HG03439 (cell line): ENCODE data around the gene ARHGEF5.

Experiments used
- ATAC-seq: cut with Tn5 transposase; IDR thresholded peaks from one replicate; pipeline ENCODE4 v1.9.1; 2021; ENCODE audit warnings: mild to moderate bottlenecking, moderate library complexity; ENCODE audit not compliant: unreplicated experiment

Gene ARHGEF5

DNA sequence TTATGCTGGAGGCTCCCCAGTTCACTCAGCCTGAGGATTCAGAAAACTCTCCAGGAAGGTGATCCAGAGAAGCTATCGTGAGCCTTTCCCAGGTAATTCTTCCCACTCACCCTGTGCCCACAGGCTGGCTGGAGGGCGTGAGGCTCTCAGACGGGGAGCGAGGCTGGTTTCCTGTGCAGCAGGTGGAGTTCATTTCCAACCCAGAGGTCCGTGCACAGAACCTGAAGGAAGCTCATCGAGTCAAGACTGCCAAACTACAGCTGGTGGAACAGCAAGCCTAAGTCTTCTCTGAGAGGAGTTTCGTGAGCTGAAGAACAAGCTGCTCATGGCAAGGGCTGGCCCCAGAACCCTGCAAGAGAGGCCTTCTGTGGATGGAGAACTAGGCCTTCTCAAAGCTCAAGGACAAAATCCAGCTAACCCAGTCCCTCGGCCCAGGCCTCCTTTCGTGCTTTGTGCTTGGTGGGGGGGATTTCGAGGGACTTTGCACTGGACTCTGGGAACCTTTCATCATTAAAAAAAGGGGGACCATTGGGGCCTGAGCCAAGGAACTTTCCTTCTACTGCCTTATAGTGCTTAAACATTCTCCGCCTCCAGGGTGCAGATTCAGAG is 24.7 kb downstream of the ARHGEF5 start:
- ATAC-seq, result no peak

DNA sequence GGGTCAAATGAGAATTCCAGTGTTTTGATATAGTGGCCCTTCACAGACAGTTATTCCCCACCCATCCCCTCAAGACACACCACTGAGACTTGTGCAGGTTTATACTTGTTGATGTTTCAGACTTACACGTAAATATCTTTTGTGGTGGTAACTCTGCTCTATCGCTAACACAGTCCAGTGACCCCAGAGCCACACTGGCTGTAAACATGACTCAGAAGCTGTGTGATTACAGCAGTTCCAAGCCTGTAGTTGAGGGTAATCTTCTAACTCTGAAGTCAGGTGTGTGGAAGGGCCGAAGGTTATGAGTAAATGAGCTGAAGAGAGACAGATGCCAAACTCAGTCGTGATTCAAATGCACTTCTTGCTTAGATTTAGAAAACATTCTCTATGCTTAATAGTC is 28.9 kb downstream of the ARHGEF5 start:
- ATAC-seq, result peak; percentile 77

DNA sequence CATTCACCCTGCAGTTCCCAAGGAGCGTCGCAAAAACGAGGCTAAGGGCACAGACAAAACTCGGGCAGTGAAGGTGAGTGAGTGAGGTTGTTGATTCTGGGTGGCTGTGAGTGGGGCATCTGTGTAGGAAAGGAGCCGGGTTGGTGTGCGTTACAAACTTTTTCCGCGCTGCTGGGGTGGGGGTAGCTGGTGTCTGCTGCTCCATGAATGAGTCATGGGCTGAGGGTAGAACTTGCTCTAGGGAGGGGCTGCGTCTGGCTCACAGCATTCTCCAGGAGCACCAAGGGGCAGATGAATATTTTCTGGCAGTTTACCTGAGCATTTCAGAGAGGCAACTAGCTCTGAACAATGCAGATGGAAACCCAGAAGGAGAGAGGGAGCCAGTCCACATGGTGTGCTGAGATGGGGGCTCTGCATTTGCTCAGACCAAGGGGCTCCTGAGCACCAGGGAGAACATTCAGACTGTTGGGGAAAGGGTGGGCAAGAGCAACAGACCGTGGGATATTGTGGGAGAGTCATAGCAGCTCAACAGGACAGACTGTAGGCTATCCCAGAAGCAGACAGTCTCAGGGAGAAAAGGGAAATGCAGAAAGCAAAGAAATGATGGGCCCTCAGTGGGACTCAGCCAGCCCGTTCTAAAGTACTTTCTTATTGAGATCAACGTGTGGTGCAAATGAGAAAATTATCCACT is 29.5 kb downstream of the ARHGEF5 start:
- no peak for ATAC-seq

DNA sequence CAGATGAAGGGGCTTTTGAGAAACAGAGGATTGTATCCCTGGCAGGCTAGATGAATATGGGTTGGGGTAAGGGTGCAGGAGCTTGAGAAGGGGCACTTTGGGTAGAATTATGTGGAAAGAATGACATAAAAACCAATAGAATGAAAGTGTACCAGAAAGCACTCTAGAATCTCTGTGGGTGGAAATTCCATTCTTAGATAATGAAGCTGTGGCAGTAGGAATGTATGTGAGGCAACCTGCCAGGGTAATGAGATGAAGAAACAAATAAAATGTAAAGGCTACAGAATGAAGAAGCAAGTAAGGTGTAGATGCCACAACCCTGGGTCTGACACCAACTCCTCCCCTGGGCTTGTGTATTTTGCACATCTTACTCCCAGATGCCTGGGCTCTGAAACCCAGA is 31.5 kb downstream of the ARHGEF5 start:
- no peak for ATAC-seq

DNA sequence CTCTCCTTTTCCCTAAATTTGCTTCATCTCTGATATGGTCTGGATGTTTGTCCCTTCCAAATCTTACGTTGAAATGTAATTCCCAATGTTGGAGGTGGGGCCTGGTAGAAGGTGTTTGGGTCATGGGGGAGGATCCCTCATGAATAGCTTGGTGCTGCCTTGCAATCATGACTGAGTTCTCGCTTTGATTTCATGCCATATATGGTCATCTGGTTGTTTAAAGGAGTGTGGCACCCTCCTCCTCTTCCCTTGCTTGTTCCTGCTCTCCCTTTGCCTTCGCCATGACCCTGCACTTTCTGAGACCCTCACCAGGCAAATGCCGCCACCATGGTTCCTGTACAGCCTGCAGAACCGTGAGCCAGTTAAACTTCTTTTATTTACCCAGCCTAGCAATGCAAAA is 33.7 kb downstream of the ARHGEF5 start:
- no peak for ATAC-seq

DNA sequence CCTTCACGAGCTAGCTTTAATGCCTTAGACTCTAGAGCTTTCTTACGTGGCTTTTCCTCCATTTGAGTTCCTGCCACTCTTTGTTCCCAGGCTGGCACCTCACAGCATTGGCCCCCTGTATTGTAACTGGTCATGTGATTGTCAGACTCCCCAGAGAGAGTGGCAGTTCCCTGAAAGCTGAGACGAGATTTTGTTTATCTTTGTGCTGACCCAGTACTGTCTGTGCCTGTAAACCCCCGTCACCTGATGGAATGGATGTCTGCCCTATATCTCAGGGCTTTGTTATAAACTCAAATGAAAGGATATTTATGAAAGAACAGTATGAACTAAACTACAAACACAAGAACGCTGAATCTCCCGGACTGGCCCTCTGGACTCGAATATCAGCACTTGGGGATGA is 35.3 kb downstream of the ARHGEF5 start:
- no peak for ATAC-seq

DNA sequence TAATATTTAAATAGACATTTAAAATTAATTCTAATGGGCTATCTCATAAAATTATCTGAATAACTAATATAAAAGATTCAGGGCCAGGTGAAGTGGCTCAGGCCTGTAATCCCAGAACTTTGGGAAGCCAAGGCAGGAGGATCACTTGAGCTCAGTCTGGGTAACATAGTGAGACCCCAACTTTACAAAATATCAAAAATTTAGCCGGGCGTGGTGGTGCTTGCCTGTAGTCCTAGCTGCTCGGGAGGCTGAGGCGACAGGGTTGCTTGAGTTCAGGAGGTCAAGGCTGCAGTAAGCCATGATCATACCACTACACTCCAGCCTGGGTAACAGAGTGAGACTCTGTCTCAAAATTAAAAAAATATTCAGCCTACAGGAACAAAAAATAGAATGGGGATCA is 35.8 kb downstream of the ARHGEF5 start:
- ATAC-seq, result no peak

DNA sequence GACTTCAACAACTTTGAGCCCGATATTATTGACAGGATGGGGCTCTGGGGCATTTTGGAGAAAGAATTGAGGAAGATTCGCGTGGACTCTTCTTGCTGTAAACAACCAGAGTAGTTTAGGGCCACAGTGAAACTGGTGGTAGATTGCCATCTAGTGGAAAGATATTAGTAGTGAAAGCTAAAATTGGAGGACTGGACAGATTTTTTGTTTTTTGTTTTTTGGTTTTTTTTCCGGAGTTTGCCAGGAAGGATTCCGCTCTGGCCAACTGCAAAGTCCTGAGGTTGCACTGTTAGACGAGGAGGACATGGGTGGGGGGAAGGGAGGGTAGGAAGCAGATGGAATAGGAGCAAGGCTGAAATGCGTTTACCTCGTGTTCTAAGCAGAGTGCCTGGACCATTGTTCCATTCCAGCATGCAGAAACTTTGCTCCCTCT is 36.6 kb downstream of the ARHGEF5 start:
- ATAC-seq, result peak; percentile 81

DNA sequence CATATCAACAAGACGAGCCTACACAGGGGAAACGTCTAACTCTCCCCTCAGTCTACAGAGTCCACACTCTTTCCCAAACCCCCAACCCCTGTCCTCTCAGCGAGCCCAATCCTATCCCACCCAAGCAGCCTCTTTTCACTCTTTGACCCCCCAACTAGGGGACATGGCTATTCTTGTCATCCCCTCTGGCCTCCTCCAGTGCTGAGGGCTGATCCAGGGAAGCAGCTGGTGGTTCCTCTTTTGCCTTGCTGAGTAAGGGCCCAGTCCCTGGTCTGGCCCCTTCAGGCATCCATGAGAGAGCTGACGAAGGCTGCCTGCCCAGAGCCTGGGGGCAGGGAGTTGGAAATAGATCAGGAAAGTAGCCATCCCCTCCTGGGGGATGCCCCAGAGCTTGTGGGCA is 41.9 kb downstream of the ARHGEF5 start:
- no peak for ATAC-seq

DNA sequence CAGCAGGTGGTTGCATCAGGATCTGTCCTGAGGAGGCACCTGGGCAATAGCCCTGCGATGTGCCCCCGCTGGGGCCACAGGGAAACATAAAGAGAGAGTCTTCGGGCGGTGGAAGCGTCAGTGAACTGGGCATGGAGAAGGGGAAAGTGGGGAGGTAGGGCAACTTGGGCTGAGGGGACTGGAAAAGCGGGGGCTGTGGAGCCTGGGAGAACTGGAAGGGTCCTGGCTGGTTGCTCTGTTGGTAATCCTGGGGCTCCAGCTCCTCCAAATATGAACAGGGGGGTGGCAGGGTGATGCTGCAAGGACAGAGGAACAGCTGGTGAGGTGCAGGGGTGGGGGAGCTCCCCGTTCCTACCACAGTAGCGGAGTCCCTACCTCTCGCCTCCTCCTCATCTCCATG is 43.1 kb downstream of the ARHGEF5 start:
- ATAC-seq, result no peak

DNA sequence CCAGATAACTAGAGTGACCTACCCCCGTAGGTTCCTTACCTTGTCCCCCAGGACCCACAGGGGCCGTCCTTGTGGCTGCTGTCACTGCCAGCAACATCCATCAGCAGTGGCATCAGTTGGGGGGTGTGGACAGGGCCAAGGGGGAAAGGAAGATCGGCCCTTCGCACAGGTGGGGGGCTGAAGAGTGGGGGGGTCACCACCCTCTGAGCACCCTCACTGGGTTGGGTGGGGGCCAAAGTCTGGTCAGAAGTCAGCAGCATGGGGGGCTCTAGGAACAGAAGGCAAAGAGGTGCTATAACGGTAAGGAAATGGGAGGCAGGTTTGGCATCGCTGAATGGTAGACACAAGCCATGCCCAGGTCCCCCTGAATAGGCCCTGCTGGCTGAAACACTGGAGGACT is 43.7 kb downstream of the ARHGEF5 start:
- ATAC-seq, result no peak

DNA sequence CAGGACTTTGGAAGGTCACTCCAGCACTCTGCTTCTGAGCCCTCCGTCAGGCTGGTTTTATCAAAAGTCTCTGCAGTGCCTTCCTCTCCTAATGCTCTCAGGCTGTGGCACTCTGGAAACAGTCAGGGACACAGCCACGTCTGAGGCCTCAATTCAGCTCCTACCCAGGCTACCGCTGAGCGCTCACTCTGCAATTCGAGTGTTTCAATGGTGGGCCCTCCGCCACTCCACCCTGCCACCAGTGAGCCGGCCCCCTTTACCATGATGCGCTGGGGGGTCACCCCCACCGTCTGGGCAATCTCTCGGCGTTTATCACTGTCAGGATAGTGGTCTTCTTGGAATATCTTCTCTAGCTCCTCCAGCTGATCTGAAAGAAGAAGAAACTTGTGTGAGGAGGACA is 44.7 kb downstream of the ARHGEF5 start:
- no peak for ATAC-seq

DNA sequence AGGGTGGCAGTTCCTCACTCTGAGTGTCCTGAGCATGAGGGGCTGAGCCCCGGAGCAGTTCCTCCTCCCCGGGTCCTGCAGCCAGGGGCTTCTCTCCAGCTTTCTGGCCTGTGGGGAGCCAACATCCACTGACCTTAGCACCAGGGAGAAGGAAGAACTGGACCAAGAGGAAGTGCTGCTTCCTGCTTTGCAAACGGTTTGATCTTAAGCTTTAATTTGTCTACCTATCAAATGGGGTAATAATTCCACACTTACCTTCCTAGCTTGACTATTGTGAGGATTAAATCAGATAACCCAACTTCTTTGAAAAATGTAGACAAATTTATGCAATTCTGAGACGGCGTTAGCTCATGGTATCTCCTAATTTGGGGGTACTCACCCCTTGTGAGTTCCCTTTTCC is 46.3 kb downstream of the ARHGEF5 start:
- no peak for ATAC-seq

DNA sequence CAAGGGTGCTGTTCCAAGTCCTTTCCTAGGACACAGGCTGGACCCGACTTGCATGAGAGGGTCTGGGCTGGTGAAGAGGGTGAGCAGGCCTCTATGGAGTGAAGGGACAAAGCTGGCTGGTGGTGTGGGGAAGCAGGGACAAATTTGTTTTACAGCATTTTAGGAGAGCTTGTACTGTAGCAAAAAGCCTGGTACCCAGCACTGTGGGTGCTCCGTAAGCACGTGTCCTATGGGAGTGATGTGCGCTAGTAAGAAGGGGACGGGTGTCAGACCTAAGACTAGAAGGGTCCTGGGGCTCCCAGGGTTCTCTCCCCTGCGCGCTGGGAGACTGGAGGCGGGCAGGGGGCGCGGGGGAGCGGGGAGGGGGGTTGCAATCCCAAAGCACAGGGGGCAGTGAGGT is 47.9 kb downstream of the ARHGEF5 start:
- no peak for ATAC-seq

DNA sequence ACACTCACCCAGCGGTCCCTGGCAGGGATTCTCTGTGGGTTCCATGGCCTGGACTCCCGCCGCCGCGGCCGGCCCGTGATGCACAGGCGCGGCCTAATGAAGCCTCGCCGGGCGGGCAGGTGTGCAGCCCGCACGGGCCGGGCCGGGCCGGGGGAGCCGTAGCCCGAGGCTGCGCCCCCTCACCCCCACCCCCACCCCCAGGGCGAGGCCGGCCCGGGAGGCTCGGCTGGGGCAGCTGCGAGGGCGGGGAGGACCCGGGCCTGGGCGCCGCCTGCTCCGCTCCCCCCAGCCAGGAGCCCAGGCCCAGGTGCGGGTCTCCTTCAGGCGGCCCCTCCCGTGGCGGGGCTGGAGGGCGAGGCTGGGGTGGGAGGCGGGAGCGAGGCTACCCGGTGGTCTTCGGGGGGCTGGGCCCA is 48.5 kb downstream of the ARHGEF5 start, which contains the start of gene NOBOX:
NOBOX (minus strand) TSS at position 45 of the 413 bp plus-strand sequence.
- ATAC-seq, result no peak

DNA sequence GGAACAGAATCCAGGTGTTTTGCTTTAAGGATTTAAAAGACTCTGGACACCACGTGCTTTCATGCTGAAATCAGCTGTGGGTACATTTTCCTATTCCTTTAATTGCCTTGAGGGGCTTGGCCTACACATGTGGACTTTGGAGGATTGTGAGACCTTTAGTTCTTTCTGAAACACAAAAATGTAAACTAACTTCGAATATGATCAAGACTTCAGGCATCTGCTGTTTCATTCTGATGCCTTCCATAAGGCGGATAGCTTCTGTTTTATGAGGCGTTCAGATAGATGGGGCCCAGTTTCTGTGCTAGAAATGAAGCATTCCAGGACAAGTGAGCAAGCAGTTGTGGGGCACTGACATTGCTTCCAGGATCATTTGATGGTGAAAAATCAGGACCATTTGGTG is 49.7 kb downstream of the ARHGEF5 start:
- ATAC-seq, result no peak

DNA sequence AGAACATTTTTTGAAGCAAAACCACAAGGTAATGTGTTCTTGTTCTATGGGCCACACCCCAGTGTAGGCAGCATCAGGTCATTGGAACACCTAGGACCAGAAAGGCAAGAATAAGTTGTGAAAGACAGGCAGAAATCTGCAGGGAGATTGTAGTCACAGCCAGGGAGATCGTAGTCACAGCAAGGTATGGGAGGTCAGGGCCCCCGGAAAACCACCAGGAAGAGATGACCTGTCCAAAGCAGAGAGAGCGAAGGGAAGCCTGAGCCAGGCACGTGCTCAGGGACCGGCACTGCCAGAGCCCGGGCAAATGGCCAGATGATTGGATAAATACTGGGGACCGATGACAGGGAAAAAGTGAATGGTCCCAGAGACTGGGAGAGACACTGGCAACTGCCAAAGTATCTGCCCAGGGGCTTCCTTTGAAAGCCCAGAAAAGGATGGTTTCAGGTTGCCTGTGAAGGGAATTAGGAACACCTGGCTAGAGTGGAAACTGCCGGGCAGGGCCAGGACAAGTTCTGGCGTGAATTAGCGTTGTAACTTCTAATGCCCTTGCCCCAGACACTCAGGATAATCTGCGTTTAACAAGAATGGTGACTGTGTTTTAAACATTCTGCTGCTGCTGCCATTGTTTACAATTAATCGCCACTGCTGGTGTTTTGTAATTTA is 52.2 kb downstream of the ARHGEF5 start:
- no peak for ATAC-seq

DNA sequence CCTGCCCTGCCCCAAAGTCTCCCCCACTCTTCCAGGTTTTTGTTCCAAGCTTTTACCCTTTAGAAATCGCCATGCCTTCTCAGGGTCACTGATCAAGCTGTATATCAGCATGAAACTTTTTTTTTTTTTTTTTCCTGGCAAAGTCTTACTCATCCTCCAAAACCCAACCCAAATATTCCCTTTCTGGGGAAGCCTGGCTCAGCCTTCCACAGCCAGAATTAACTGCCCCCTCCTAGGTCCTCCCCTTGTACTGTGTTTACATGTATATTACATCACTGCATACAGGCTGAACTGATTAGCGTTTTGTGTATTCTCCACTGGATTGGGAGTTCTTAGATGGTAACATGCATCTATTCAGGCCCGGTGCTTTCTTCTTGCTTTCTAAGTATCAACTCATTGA is 52.9 kb downstream of the ARHGEF5 start:
- no peak for ATAC-seq

DNA sequence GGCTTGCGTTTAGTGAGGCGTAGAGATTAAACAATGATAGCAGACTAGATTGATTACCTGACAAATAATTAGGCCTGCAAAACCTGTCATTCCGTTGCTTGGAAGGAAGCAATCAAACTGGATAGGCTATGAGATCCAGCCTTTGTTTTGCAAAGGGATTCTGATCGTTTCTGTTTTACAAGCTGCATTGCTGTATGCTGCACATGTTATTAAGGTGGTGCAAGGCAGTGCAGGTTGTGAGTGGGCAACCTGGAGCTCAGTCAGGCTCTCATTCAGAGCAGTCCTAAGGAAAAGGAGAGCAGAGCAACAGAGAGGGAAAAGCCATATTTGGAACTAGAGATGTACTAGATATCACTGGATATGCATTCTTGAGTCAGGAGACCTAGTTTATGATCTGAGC is 55.2 kb downstream of the ARHGEF5 start:
- ATAC-seq, result no peak

DNA sequence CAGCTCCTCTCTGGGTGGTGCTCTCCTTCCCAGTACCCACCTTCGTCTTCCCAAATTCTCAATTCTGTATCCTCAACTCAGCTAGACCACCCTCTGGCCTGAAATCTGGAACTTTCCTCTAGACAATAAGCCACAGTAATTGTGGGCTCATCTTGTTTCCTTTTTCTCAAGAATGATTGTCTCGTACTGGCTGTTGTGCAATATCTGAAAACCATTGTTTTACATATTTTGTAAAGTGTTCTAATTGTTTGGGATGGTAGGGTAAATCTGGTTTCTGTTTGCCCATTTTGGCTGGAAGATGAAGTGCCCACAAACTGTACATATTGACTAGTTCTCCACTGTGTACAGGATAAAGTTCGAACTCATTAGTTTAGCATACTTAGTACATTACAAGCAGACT is 59.6 kb downstream of the ARHGEF5 start:
- no peak for ATAC-seq

DNA sequence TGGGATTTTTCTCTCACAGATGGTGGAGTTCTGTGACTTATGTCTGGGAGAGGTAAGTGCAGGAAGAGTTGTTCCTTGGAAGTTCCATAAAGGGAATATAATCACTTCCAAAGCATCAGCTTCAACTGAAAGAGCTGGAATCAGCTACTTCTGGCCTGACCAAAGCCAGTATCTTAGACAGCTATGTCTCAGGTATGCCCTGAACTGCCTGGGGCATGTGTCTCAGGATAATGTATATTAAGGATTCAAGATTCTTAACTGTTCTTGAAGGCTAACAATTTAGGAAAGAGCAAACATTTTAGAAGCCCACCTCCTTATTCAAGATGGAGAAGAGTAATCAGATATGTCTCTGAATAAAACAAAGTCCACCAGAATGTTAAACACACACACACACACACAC is 60.7 kb downstream of the ARHGEF5 start:
- ATAC-seq, result no peak

DNA sequence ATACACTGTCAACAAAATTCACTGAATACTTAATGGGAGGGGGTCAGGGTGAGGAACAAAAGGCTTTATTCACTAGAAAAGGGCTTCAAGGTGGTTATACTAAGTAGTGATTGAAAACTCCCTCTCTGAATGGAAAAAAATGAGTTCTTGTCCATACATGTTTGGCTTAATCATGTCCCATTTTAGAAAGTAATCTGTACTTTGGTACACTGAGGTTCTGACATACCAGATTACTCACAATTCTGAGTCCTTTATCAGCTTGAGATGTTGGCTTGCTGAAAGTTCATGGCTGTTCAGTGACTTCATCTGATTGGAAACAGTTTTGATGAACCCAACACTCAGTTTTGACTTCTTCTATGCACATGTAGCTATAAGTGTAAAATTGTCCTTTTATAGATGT is 61.1 kb downstream of the ARHGEF5 start:
- ATAC-seq, result no peak
